Femur (tissue), 1 donor: Measurements from ENCODE around the gene CES2.
"Not testable (repeated sequence)": the region's sequence is repeated elsewhere in the genome, so short reads cannot be mapped to it uniquely, and the experiment has no call there.

Experiments used
- DNase-seq: peaks from one replicate; pipeline ENCODE4 v3.0.0-alpha.2; 2017

Gene CES2

GRCh38 chr16:66986559-66986958 is 51.2 kb downstream of the CES2 start:
- DNase-seq, result no peak

- peak; percentile 53 for DNase-seq
Observed at GRCh38 chr16:66988197-66988788, 53.0 kb downstream of the CES2 start, which contains the start of gene CES4A. CES4A (plus strand) TSS chr16:66988589; CDS start chr16:66988773, 184 bp downstream.

GRCh38 chr16:66991545-66992077 is 56.3 kb downstream of the CES2 start:
- no peak for DNase-seq

GRCh38 chr16:66993558-66993957 is 58.2 kb downstream of the CES2 start:
- DNase-seq, result not testable (repeated sequence)
